Fibroblast of mammary gland (primary cell): Measurements from ENCODE around the gene GADD45A.

Experiments
- DNase-seq: peaks from one replicate; pipeline ENCODE4 v3.0.0-alpha.2; 2010; ENCODE audit warnings: low read depth
- H3K4me3 ChIP-seq: 2 replicates; pipeline ENCODE4 v1.5.1; 2011; ENCODE audit warnings: low read depth, mild to moderate bottlenecking, low read length, moderate library complexity; ENCODE audit not compliant: control insufficient read depth
- TF ChIP-seq, protein P1 (sequence below): conservative IDR thresholded peaks from 2 replicates; pipeline ENCODE4 v1.5.1; 2011; ENCODE audit warnings: low read depth, low read length, inconsistent platforms; ENCODE audit not compliant: control insufficient read depth, insufficient read depth

The GADD45A gene

GRCh38 chr1:67696708-67697107 is 11.7 kb downstream of the GADD45A start:
- H3K4me3 ChIP-seq, result no peak overlapping the region
- TF ChIP-seq, protein P1, sequence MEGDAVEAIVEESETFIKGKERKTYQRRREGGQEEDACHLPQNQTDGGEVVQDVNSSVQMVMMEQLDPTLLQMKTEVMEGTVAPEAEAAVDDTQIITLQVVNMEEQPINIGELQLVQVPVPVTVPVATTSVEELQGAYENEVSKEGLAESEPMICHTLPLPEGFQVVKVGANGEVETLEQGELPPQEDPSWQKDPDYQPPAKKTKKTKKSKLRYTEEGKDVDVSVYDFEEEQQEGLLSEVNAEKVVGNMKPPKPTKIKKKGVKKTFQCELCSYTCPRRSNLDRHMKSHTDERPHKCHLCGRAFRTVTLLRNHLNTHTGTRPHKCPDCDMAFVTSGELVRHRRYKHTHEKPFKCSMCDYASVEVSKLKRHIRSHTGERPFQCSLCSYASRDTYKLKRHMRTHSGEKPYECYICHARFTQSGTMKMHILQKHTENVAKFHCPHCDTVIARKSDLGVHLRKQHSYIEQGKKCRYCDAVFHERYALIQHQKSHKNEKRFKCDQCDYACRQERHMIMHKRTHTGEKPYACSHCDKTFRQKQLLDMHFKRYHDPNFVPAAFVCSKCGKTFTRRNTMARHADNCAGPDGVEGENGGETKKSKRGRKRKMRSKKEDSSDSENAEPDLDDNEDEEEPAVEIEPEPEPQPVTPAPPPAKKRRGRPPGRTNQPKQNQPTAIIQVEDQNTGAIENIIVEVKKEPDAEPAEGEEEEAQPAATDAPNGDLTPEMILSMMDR, result no peak
- no peak for DNase-seq

DNA sequence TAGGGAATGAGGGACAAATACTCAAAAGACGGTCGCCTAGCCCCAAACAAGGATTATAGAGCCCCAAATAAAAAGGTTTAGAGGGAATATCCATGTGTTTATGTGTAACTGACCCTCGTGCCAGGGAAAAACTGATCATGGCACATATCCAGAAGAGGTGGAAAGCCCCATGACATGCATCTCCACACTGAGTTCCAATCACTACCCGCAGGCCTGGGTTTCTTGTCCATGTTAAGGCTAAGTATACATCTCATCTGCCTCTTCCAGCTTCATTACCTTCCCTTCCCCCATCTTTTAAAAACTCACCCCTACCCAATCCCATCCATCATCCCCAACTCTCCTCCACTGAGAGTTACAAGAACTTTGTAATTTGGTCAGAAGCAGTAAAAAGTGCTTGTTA is 15.2 kb downstream of the GADD45A start:
- TF ChIP-seq, protein P1, result no peak
- H3K4me3 ChIP-seq, result no peak overlapping the region
- DNase-seq, result no peak

GRCh38 chr1:67700692-67701410 is 15.8 kb downstream of the GADD45A start:
- DNase-seq, result no peak
- TF ChIP-seq, protein P1, result no peak
- no peak overlapping the region for H3K4me3 ChIP-seq

GRCh38 chr1:67701876-67702275 is 16.9 kb downstream of the GADD45A start:
- H3K4me3 ChIP-seq, result no peak overlapping the region
- TF ChIP-seq, protein P1, result no peak
- DNase-seq, result no peak

DNA sequence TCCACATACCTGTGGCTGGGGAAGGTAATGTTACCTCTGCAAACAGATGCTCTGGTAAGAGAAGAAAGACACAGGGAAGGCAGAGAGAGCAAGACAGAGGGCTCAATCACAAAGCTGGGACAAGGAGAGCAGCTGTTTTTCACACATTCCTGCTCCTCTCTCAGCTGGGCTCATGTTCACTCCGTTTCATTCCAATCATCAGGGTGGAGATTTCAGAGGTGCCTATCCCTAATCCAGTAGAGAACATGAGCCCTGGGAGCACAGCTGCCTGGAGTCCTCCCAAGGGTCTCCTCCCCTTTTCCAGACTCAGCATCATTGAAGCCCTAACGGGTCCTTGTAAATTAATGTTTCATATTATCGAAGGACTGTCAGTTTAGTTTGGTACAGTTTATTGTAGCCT is 19.4 kb downstream of the GADD45A start:
- H3K4me3 ChIP-seq, result no peak overlapping the region
- DNase-seq, result no peak
- TF ChIP-seq, protein P1, result no peak

DNA sequence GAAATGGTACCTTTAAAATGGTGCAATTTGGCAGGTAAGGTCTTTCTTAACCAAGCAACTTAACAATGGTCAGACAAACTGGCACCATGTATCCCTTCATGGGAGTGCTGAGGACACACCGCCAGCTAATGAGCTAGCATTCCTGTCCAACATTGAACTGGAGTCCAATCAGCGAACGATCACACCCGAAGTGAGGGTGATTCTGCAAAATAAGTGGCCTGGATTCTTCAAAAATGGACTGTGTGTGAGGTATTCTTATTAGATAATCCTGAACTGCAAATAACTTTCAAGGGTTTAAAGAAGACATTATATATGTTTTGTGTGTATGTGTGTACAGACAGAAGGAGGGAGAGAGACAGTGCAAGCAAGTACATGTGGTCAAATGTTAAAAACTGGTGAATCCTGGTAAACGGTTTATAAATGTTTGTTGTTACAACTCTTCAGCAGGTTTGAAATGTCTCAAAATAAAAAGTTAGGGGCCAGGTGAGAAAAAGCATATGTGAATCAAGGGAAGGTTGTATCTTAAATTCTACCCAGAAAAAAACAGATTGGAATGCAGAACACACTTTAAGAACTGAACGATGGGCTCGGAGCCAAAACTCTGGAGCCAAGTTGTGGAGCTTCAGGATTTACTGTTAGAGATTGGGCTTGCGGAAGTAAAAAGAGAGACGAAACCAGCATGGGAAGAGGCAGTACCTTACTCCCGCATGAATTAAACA is 20.9 kb downstream of the GADD45A start:
- H3K4me3 ChIP-seq, result no peak overlapping the region
- TF ChIP-seq, protein P1, result no peak
- DNase-seq, result no peak

- DNase-seq, result no peak
- TF ChIP-seq, protein P1, result no peak
- no peak overlapping the region for H3K4me3 ChIP-seq
Measured at GRCh38 chr1:67708606-67709005, 23.6 kb downstream of the GADD45A start.
